Kidney capillary endothelial cell (primary cell): ENCODE data around the gene HSPA12A.

Source experiments
- DNase-seq: peaks from one replicate; pipeline ENCODE4 v3.0.0-alpha.2; 2018; ENCODE audit warnings: low spot score

Gene HSPA12A

GRCh38 chr10:116743266-116744064, 1.1 kb upstream of the HSPA12A start:
- no peak for DNase-seq

DNA sequence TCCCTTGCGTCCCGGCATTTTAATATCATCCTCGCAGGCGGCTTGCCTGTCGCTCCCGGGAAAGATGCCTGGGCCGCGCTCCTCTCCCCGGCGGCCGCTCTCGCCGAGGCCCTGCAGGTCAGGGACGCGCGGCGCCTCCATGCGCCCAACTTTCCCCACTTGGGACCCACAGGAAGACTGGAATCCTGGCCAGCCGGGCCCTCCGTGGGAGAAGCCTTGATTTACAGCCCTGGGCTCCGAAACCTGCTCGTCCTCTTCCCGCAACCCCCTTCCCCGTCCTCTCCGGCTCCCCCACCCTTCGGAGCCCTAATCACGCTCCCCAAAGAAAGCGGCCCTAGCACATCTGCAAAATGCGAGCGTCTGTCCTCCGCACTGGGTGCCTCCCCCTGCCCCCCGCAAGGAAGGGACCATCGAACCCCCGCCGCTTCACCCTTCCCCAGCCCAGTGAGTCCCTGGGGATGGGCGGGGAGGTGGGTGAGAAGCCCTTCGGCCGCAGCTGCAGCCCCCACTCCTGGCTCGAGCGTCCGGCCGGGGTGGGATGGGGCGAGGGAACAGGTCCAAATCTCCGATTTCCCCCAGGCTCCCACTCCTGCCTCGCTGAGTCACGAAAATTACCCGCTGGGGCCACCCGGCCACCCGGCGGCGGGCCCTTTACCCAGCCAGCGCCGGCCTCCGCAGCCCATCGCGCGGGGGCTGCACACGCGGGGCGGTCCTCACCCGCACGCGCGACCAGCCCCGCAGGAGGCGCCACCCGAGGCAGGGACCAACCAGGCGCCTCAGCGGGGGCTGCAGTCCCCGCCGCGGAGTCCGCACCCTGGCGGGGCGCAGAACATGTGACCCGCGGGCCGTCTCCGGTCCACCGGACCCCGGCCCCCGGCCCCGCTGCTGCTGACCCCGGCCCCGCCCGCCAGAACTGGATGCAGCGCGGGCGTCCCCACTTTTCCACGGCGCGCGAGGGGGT, 695 bp downstream of the HSPA12A start:
- DNase-seq: no peak

GRCh38 chr10:116740971-116741370, 1.4 kb downstream of the HSPA12A start:
- DNase-seq: no peak

GRCh38 chr10:116738339-116738738, 4.0 kb downstream of the HSPA12A start:
- DNase-seq: no peak

DNA sequence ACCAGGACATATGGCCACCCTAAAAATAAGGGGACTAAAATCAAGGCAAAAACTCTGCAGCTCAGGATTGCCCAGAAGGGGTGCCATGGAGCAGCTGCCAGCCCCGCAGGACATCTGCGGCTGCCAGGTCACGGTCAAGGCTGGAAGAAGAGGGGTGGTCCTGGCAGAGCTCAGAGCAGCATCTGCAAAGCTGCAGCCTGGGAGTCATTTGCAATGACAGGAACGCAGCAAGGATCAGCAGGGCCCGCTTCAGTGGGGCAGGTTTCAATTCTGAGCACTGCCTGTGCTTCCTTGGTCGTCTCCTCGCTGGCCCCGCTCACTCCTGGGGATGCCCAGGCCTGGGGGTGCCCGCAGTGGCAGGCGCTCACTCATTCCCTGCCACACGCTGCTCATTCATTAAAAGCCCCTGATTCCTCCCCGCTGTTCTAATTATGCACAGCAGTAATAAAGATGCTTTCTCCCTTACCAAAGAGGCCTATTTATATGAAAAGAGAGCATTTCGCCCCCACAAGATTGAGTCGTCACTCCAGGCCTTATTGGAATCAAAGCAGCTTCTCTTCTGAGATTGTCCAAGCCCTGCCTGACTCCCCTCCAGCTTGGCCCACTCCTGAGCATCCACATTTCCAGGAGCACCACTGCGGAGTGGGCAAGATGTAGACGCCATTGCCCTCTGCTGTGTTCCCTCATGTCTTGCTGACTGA, 4.6 kb downstream of the HSPA12A start:
- DNase-seq: no peak

GRCh38 chr10:116733566-116733965, 8.8 kb downstream of the HSPA12A start:
- no peak for DNase-seq

DNA sequence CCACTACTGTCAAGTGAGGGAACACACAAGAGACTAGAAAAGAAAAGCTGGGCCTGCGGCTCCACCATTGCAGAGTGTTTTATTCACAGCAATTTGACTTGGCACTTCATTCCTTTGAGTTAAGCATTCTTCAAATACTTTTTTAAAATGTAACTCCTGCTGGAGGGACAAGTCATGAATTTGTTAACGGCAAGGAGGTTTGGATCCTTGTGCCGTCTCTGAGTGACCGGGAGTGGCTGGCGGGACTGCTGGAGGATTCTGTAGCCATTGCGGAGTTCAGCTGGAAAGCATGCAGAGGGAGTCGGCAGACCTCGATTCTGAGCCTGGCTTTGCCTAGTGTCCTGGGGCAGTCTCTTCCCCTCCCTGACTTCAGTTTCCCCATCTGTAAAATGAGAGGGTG, 9.8 kb downstream of the HSPA12A start:
- DNase-seq: no peak

DNA sequence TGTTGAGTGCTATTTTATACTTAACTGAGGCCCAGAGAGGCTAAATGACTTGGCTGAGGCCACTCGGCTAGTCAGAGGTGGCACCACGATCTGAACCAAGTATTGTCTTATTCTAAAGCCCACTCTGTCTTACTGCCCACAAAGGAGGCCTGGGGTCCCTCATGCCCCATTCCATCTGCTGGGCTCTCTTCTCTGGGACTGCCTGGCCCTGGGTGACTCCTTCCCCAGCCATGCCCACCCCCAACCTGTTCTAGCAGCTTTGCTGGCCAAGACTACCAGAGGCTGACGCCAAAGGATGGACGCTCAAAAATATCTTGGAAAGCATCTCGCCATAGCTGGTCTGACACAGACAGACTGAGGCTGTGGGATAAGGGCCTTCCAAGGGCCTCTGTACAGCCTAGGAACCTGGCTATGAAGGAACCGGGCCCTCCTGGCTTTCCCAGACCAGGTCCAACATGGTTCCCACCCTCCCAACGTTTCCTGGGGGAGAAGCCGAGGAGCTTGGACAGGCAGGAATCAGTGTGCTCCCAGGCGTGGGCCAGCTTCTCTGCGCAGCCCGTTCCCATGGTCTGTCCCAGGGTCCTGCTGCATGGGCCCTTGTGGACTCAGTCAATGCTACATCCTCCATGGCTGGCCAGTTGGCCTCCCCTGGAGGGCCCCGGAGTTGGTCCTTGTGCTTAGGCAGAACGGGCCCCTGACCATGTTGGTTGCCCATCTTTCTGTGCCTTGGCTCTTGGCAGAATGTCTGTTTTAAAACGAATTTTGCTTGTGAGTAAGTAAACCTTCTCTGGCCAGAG, 11.7 kb downstream of the HSPA12A start:
- DNase-seq: no peak

DNA sequence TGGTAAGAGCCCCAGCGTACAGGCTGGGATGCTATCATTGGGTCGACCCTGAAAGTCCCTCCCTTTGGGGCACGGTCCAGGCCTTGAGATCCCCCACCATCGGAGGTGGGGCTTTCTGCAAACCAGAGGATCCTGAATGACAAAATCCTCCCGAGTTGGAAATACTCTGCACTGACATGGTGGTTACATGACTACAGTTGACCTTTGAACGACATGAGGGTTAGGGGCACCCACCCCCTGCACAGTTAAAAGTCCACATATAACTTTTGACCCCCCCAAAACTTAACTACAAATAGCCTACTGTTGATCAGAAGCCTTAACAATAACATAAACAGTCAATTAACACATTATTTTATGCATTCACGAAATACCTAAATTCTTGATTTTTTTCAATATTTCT, 13.1 kb downstream of the HSPA12A start:
- DNase-seq: no peak

DNA sequence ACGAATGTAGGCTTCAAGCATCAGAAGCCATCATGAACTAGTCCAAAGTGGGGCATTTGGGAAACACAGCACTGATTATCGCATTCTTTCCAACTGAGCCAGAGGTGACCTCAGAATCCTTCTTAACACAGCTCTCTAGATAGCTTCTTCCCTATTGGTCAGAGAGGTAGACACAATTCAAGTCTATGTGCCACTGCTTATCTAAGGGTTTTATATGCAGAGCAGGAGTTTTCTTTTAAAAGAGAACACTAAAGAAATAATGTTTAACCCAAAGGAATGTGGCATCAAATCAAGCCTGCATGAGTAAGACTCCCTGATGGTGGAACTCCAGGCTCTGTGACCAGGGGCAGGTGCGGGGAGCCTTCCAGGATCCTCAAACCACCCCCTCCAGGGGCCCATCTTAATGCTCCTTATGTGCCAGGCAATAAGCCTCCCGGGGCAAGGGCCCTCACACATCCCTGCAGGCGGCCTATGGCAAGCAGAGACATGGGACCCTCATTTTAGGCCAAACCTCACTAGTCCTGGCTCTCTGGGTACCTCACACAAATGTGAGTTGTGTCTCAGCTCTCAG, 13.8 kb downstream of the HSPA12A start:
- DNase-seq: no peak

DNA sequence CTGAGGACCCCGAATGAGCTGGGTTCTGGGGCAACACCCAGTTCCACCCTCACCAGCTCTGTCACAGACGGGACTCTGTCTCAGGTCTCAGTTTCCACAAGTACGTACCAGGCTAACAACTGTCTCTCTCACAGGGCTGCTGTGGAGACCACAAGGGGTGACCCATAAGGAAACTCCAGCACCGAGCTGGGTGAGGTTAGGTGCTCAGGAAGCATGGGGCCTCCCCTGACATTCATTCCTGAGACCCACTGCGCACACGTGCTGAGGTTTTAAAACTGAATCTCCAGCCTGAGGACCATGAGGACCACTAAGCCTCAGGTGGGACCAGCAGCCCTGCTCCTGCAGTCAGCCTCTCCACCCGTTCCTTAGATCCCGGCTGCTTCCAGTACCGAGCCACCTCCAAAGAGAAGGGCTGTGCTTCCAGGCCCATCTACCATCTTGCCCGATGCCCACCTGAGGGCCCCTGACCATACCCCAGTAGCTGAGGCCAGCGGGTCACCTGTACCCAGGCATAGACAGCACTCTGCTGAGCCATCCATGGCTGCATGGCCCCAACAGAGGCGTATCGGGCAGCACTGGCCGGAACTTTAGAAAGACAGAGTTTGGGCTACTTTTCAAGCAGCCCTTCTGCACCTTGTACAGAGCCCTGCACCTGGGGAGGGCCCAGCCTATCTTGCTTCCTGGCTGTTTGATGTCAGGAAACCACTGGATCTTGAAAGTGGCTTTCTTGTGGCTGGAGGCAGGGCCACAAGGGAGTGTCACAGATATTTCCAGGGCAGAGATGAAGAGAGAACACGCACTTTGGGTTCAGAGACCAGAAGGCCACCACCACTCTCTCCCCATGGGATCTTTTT, 18.7 kb downstream of the HSPA12A start:
- DNase-seq: no peak

GRCh38 chr10:116722736-116723427, 19.5 kb downstream of the HSPA12A start:
- DNase-seq: no peak

DNA sequence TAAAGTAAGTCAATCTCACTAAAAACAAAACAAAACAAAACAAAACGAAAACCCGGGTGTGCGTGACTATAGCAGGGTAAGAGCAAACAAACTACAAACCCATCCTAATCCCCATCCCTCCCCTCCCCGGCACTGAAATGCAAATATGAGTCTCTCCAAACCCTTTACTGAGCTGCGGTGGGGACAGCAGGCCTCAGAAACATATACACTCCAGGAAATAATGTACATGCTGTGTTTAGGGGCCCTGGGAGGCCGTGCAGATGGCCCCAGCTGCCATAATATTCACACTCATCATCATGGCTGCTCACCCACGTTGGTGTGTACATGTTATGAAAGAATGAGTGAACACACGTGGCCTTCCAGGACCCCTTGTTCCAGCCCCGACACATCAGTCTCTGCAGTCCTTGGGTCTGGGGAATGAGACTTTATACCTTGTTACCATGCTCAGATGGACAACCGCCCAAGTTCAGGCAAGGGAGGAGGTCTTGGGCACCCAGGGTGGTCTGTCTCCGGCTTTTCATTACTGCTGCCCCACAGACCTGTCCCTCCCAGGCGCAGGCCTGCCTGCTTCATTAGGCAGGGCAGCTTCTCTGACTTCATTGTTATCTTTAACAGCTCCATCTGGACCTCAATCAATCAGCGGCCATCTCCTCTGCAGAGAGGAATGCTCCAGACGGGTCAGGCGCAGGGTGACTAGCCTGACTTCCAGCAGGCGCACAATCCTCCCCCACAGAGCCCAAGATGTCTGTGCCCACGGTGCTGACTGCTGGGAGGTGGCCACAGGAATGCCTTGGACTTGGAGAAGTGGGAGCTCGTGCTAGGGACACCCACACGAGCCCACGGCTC, 20.6 kb downstream of the HSPA12A start:
- DNase-seq: no peak

- DNase-seq: no peak
Measured at GRCh38 chr10:116720668-116721546, 21.5 kb downstream of the HSPA12A start.

DNA sequence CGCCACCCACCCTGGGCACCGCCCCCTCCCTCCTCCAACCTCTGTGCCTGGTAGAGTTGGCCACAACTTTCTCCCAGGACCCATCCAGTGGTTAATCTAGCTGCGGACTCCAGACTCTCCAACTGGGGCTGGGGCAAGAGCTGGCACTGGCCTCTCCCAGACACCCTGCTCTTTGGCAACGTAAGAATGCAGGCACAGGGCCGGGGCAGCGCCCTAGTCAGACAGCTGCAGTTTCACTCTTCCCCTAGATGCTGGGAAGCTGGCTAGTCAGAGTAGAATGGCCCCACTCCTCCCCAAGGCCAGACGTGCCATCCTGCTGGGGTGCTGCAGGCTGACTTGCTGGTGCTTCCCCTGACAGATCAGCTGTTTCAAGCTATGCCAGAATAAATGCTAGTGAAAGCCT, 22.1 kb downstream of the HSPA12A start:
- no peak for DNase-seq

GRCh38 chr10:116719804-116720203, 22.6 kb downstream of the HSPA12A start:
- DNase-seq: no peak

DNA sequence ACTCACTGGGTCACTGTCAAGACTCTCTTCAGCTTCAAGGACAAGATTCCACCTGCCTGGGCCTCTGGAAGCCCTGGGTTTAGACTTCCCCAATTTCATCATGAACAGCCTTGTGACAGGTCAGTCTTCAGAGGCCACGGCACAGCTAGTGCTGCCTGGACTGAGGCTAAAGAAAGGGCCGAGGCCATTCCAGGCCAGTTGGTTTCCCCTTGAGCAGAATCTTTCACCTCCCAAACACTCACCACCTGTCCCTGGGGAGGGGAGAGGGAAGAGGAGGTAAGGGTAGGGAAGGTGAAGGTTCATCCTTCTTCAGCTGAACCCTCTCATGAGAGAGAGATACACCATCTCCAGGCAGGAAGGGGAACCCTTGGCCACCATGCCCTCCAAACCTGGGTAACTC, 24.3 kb downstream of the HSPA12A start:
- DNase-seq: no peak

GRCh38 chr10:116716381-116716780, 26.0 kb downstream of the HSPA12A start:
- no peak for DNase-seq
